Fibroblast of lung (primary cell): Measurements from ENCODE around the gene SEC61A1. TPM values are rescaled to one million over a fixed set of nuclear protein-coding genes. Genes with fewer than 3 reads are reported as not detected.

ENCODE experiments used
- DNase-seq, 2 donors: peaks; one replicate each; pipeline versions ENCODE4 v3.0.0 to v3.0.0-alpha.2; 2010; ENCODE audit warnings: low read depth in 2 of 2
- H2AFZ ChIP-seq: 2 replicates; pipeline ENCODE4 v1.5.1; 2012; ENCODE audit warnings: low read length, control low read depth, inconsistent platforms
- H3K27ac ChIP-seq: 2 replicates; pipeline ENCODE4 v1.5.1; 2011; ENCODE audit warnings: low read length, control low read depth; ENCODE audit not compliant: insufficient read depth
- H3K27me3 ChIP-seq: 2 replicates; pipeline ENCODE4 v1.5.1; 2011; ENCODE audit warnings: mild to moderate bottlenecking, low read length; ENCODE audit not compliant: control insufficient read depth, insufficient read depth
- H3K36me3 ChIP-seq: 2 replicates; pipeline ENCODE4 v1.5.1; 2011; ENCODE audit warnings: low read length; ENCODE audit not compliant: control insufficient read depth, insufficient read depth
- H3K4me1 ChIP-seq: 2 replicates; pipeline ENCODE4 v1.5.1; 2011; ENCODE audit warnings: low read length; ENCODE audit not compliant: control insufficient read depth, insufficient read depth; ENCODE audit errors: extremely low read depth
- H3K4me2 ChIP-seq: 2 replicates; pipeline ENCODE4 v1.5.1; 2011; ENCODE audit warnings: low read length, control low read depth; ENCODE audit not compliant: insufficient read depth; ENCODE audit errors: extremely low read depth
- H3K4me3 ChIP-seq, 4 experiments: fragments of 200-600 bp in 1 of 4; sonication (generic) in 1 of 4; replicated peaks in 1 of 4; 2 replicates each; pipeline ENCODE4 v1.5.1; 2011 to 2016; ENCODE audit warnings: low read length in 4 of 4, low read depth in 3 of 4, mild to moderate bottlenecking in 3 of 4, control low read depth in 2 of 4, inconsistent platforms in 1 of 4, mixed read lengths in 1 of 4; ENCODE audit not compliant: insufficient read depth in 1 of 4; ENCODE audit errors: control extremely low read depth in 1 of 4
- H3K79me2 ChIP-seq: 2 replicates; pipeline ENCODE4 v1.5.1; 2012; ENCODE audit warnings: mild to moderate bottlenecking, low read length, inconsistent platforms; ENCODE audit not compliant: control insufficient read depth, insufficient read depth
- H3K9ac ChIP-seq: 2 replicates; pipeline ENCODE4 v1.5.1; 2011; ENCODE audit warnings: mild to moderate bottlenecking, low read length, control low read depth; ENCODE audit not compliant: insufficient read depth
- H3K9me3 ChIP-seq: 2 replicates; pipeline ENCODE4 v1.5.1; 2012; ENCODE audit warnings: low read depth, low read length; ENCODE audit not compliant: control insufficient read depth, insufficient read depth
- H4K20me1 ChIP-seq: 2 replicates; pipeline ENCODE4 v1.5.1; 2011; ENCODE audit warnings: low read length; ENCODE audit not compliant: control insufficient read depth, insufficient read depth; ENCODE audit errors: extremely low read depth
- CTCF ChIP-seq, 2 donors: IDR thresholded peaks in 1 of 2; conservative IDR thresholded peaks in 1 of 2; 1 replicate in 1 of 2; 2 replicates in 1 of 2; pipeline ENCODE4 v1.5.1; 2011 to 2012; ENCODE audit warnings: low read length in 2 of 2, control low read depth in 1 of 2, inconsistent platforms in 1 of 2, low read depth in 1 of 2, mild to moderate bottlenecking in 1 of 2
- EZH2 ChIP-seq: IDR thresholded peaks from 2 replicates; pipeline ENCODE4 v1.5.1; 2012; ENCODE audit warnings: low read length, control low read depth, mild to moderate bottlenecking; ENCODE audit errors: missing control alignments
- polyA plus RNA-seq, 2 donors: library from polyadenylated mRNA; depleted of rRNA in 1 of 2; stranded (reverse) in 1 of 2; unstranded in 1 of 2; fragments of >200 nt; gene quantifications; 2 replicates each; pipeline ENCODE4 v1.2.1, GENCODE V29; 2011 to 2012; ENCODE audit warnings: missing spikeins in 1 of 2
- total RNA-seq: library from RNA; depleted of rRNA; stranded (reverse); fragments of >200 nt; gene quantifications from 2 replicates; pipeline ENCODE4 v1.2.1, GENCODE V29; 2014

SEC61A1 gene
- total and polyA plus RNA-seq, 2 donors (not counting 1 experiment from before 2014, with no cell fraction given) = 398 to 509 TPM

- Histone ChIP-seq H3K9me3 (no peaks in the 10 kb centered on the region), H4K20me1 (no peaks in the 10 kb centered on the region), H3K4me1 (peaks cover 43% of the 10 kb centered on the region), H3K79me2 (no peaks in the 10 kb centered on the region), H3K4me2 (no peak overlapping the region), H3K4me3 (no peak overlapping the region), H3K27me3 (no peaks in the 10 kb centered on the region), H2AFZ (no peak overlapping the region), H3K9ac (no peak overlapping the region), H3K27ac (peak overlapping the region; percentile 7), H3K36me3 (peaks cover 14% of the 10 kb centered on the region)
- no peak for TF ChIP-seq EZH2
- TF ChIP-seq CTCF (conservative IDR thresholded peaks at IDR 0.05 in 1 of 2, IDR thresholded peaks at IDR 0.05 in 1 of 2; ENCODE audit: low read depth in 1 of 2, low read length in 2 of 2) = no peak
- peak; percentile 49 to 51 for DNase-seq
These were observed 29.6 kb downstream of the SEC61A1 start for GRCh38 chr3:128081846-128082245.

GRCh38 chr3:128082546-128082945, 30.3 kb downstream of the SEC61A1 start:
- Histone ChIP-seq H3K4me3 (no peak overlapping the region), H3K9me3 (no peaks in the 10 kb centered on the region), H4K20me1 (no peaks in the 10 kb centered on the region), H3K9ac (no peak overlapping the region), H3K27me3 (no peaks in the 10 kb centered on the region), H2AFZ (no peak overlapping the region), H3K4me2 (no peak overlapping the region), H3K79me2 (no peaks in the 10 kb centered on the region), H3K36me3 (peaks cover 14% of the 10 kb centered on the region), H3K4me1 (peaks cover 39% of the 10 kb centered on the region), H3K27ac (no peak overlapping the region)
- no peak for DNase-seq
- TF ChIP-seq EZH2 = no peak
- TF ChIP-seq CTCF (conservative IDR thresholded peaks at IDR 0.05 in 1 of 2, IDR thresholded peaks at IDR 0.05 in 1 of 2; ENCODE audit: low read depth in 1 of 2, low read length in 2 of 2) = no peak

- no peak for TF ChIP-seq CTCF (conservative IDR thresholded peaks at IDR 0.05 in 1 of 2, IDR thresholded peaks at IDR 0.05 in 1 of 2; ENCODE audit: low read depth in 1 of 2, low read length in 2 of 2)
- no peak for TF ChIP-seq EZH2
- Histone ChIP-seq H3K36me3 (peaks cover 14% of the 10 kb centered on the region), H3K4me2 (no peak overlapping the region), H3K9ac (no peak overlapping the region), H4K20me1 (no peaks in the 10 kb centered on the region), H3K79me2 (no peaks in the 10 kb centered on the region), H3K27me3 (no peaks in the 10 kb centered on the region), H2AFZ (no peak overlapping the region), H3K9me3 (no peaks in the 10 kb centered on the region), H3K4me3 (no peak overlapping the region), H3K4me1 (peaks cover 34% of the 10 kb centered on the region), H3K27ac (no peak overlapping the region)
- no peak for DNase-seq
These were observed 31.2 kb downstream of the SEC61A1 start for GRCh38 chr3:128083396-128083795.
